OCI-LY3 (cell line): ENCODE data around the gene GPR87.

Source experiments
- H2AFZ ChIP-seq: fragments of 200-600, 300-600 bp; shearing (Covaris generic); 2 replicates; pipeline ENCODE4 v1.6.0; 2014; ENCODE audit warnings: antibody characterized with exemption, low read depth, low read length
- H3K27ac ChIP-seq: fragments of 200-600, 300-600 bp; sonication (generic); 2 replicates; pipeline ENCODE4 v1.5.1; 2014; ENCODE audit warnings: mild to moderate bottlenecking, low read length, moderate library complexity, mixed read lengths
- H3K27me3 ChIP-seq: fragments of 200-600, 300-600 bp; sonication (generic); 2 replicates; pipeline ENCODE4 v1.6.1; 2014; ENCODE audit warnings: low read depth, low read length, mixed read lengths
- H3K36me3 ChIP-seq: fragments of 200-600, 300-600 bp; sonication (generic); replicated peaks from 2 replicates; pipeline ENCODE3; 2014; ENCODE audit warnings: low read depth, low read length, mixed read lengths
- H3K4me1 ChIP-seq: fragments of 300-600, 200-600 bp; sonication (generic); 2 replicates; pipeline ENCODE4 v1.6.1; 2014; ENCODE audit warnings: low read length, mixed read lengths
- H3K4me2 ChIP-seq: fragments of 200-600, 300-600 bp; sonication (generic); 2 replicates; pipeline ENCODE4 v1.6.1; 2014; ENCODE audit warnings: low read length, mixed read lengths
- H3K4me3 ChIP-seq: fragments of 300-600, 200-600 bp; sonication (generic); 2 replicates; pipeline ENCODE4 v1.5.1; 2014; ENCODE audit warnings: antibody characterized with exemption, mild to moderate bottlenecking, low read length, moderate library complexity
- H3K79me2 ChIP-seq: fragments of 300-600, 200-600 bp; shearing (Covaris generic); 2 replicates; pipeline ENCODE4 v1.6.1; 2014; ENCODE audit warnings: mild to moderate bottlenecking, low read length, mixed read lengths
- H3K9ac ChIP-seq: fragments of 300-600, 200-600 bp; shearing (Covaris generic); 2 replicates; pipeline ENCODE4 v1.6.0; 2014; ENCODE audit warnings: mild to moderate bottlenecking, low read length, moderate library complexity
- H3K9me3 ChIP-seq: fragments of 200-600, 300-600 bp; shearing (Covaris generic); 2 replicates; pipeline ENCODE4 v1.6.1; 2014; ENCODE audit warnings: low read length, mixed read lengths; ENCODE audit not compliant: insufficient read depth
- H4K20me1 ChIP-seq: fragments of 200-600, 300-600 bp; sonication (generic); 2 replicates; pipeline ENCODE4 v1.6.1; 2016; ENCODE audit warnings: low read length, mixed read lengths; ENCODE audit not compliant: insufficient read depth
- CTCF ChIP-seq: fragments of 200-600, 300-600 bp; sonication (generic); IDR thresholded peaks from 2 replicates; pipeline ENCODE4 v1.5.1; 2014; ENCODE audit warnings: antibody characterized with exemption, low read length, low read depth
- EZH2phosphoT487 ChIP-seq: fragments of 200-600 bp; shearing (Covaris generic); IDR thresholded peaks from 2 replicates; pipeline ENCODE4 v1.6.1; 2018; ENCODE audit warnings: antibody characterized with exemption, mixed run types, low read depth

The GPR87 gene

GRCh38 chr3:151318991-151319390, 2.4 kb upstream of the GPR87 start:
- Histone ChIP-seq H3K9me3 (no peaks in the 10 kb centered on the region), H2AFZ (no peak overlapping the region), H3K27ac (no peak overlapping the region), H3K79me2 (no peaks in the 10 kb centered on the region), H3K4me3 (no peak overlapping the region), H4K20me1 (no peaks in the 10 kb centered on the region), H3K4me1 (peaks cover 38% of the 10 kb centered on the region), H3K9ac (no peak overlapping the region), H3K36me3 (no peaks in the 10 kb centered on the region), H3K27me3 (no peaks in the 10 kb centered on the region), H3K4me2 (no peak overlapping the region)
- no peak for TF ChIP-seq CTCF

GRCh38 chr3:151318313-151318712, 1.7 kb upstream of the GPR87 start:
- H3K27ac ChIP-seq = no peak overlapping the region
- no peak overlapping the region for H3K9ac ChIP-seq
- no peaks in the 10 kb centered on the region for H3K9me3 ChIP-seq
- no peaks in the 10 kb centered on the region for H3K79me2 ChIP-seq
- no peaks in the 10 kb centered on the region for H3K36me3 ChIP-seq
- H3K4me1 ChIP-seq = peaks cover 38% of the 10 kb centered on the region
- H3K4me2 ChIP-seq = no peak overlapping the region
- H3K27me3 ChIP-seq = no peaks in the 10 kb centered on the region
- no peak for TF ChIP-seq CTCF
- H2AFZ ChIP-seq = no peak overlapping the region
- H3K4me3 ChIP-seq = no peak overlapping the region
- no peaks in the 10 kb centered on the region for H4K20me1 ChIP-seq

- TF ChIP-seq EZH2phosphoT487 = no peak
- no peak for TF ChIP-seq CTCF
- no peak overlapping the region for H3K27ac ChIP-seq
- peaks cover 27% of the 10 kb centered on the region for H3K4me1 ChIP-seq
- H4K20me1 ChIP-seq = no peaks in the 10 kb centered on the region
- H3K9me3 ChIP-seq = no peaks in the 10 kb centered on the region
- H2AFZ ChIP-seq = no peak overlapping the region
- no peaks in the 10 kb centered on the region for H3K36me3 ChIP-seq
- H3K79me2 ChIP-seq = no peaks in the 10 kb centered on the region
- no peak overlapping the region for H3K4me2 ChIP-seq
- H3K27me3 ChIP-seq = no peaks in the 10 kb centered on the region
- H3K4me3 ChIP-seq = no peak overlapping the region
- no peak overlapping the region for H3K9ac ChIP-seq
These were observed 774 bp downstream of the GPR87 start for GRCh38 chr3:151315846-151316245.

- Histone ChIP-seq H3K9ac (no peak overlapping the region), H3K36me3 (no peaks in the 10 kb centered on the region), H3K4me1 (peaks cover 22% of the 10 kb centered on the region), H2AFZ (no peak overlapping the region), H3K9me3 (no peaks in the 10 kb centered on the region), H3K27me3 (no peaks in the 10 kb centered on the region), H4K20me1 (no peaks in the 10 kb centered on the region), H3K4me3 (no peak overlapping the region), H3K79me2 (no peaks in the 10 kb centered on the region), H3K4me2 (no peak overlapping the region), H3K27ac (no peak overlapping the region)
- TF ChIP-seq EZH2phosphoT487 = no peak
These were observed 1.5 kb downstream of the GPR87 start for GRCh38 chr3:151315136-151315535.

GRCh38 chr3:151314593-151314992, 2.0 kb downstream of the GPR87 start:
- no peaks in the 10 kb centered on the region for H3K27me3 ChIP-seq
- H2AFZ ChIP-seq = no peak overlapping the region
- H3K9ac ChIP-seq = no peak overlapping the region
- no peaks in the 10 kb centered on the region for H3K9me3 ChIP-seq
- H3K36me3 ChIP-seq = no peaks in the 10 kb centered on the region
- H3K4me3 ChIP-seq = no peak overlapping the region
- H3K79me2 ChIP-seq = no peaks in the 10 kb centered on the region
- H4K20me1 ChIP-seq = no peaks in the 10 kb centered on the region
- H3K4me2 ChIP-seq = no peak overlapping the region
- no peak for TF ChIP-seq EZH2phosphoT487
- no peak for TF ChIP-seq CTCF
- no peak overlapping the region for H3K27ac ChIP-seq
- H3K4me1 ChIP-seq = peaks cover 16% of the 10 kb centered on the region
